ENCODE data around the gene CACNA1B.

Gene CACNA1B

GRCh38 chr9:137832191-137832700, 45.3 kb upstream of the CACNA1B start:
- no peaks in the 10 kb centered on the region for H4K20me1 ChIP-seq (ENCODE audit: insufficient read depth)
- no peak for TF ChIP-seq CTCF (conservative IDR thresholded peaks at IDR 0.05; ENCODE audit: low read depth, low read length)

GRCh38 chr9:137832830-137833590, 44.6 kb upstream of the CACNA1B start:
- Histone ChIP-seq H3K4me2 (no peak overlapping the region), H3K4me3 (IDR thresholded peaks at IDR 0.05; ENCODE audit: insufficient read depth, low read depth, low read length) (no peak overlapping the region), H4K20me1 (ENCODE audit: insufficient read depth) (no peaks in the 10 kb centered on the region), H3K4me1 (ENCODE audit: low read depth, poor library complexity, severe bottlenecking) (no peaks in the 10 kb centered on the region), H2AFZ (ENCODE audit: low read depth) (no peak overlapping the region), H3K27me3 (ENCODE audit: insufficient read depth, low read depth) (no peaks in the 10 kb centered on the region), H3K9ac (no peak overlapping the region), H3K79me2 (ENCODE audit: insufficient read depth, low read depth) (no peaks in the 10 kb centered on the region), H3K27ac (no peak overlapping the region), H3K36me3 (ENCODE audit: insufficient read depth) (no peaks in the 10 kb centered on the region)
- no peak for TF ChIP-seq CTCF (conservative IDR thresholded peaks at IDR 0.05; ENCODE audit: low read depth, low read length)

More at GRCh38 chr9:137832191-137832700, 45.3 kb upstream of the CACNA1B start:
- Histone ChIP-seq H3K4me2 (no peak overlapping the region), H3K9ac (no peak overlapping the region), H3K27ac (no peak overlapping the region), H3K79me2 (ENCODE audit: insufficient read depth, low read depth) (no peaks in the 10 kb centered on the region), H2AFZ (ENCODE audit: low read depth) (no peak overlapping the region), H3K4me3 (IDR thresholded peaks at IDR 0.05; ENCODE audit: insufficient read depth, low read depth, low read length) (no peak overlapping the region), H3K36me3 (ENCODE audit: insufficient read depth) (no peaks in the 10 kb centered on the region), H3K4me1 (ENCODE audit: low read depth, poor library complexity, severe bottlenecking) (no peaks in the 10 kb centered on the region), H3K27me3 (ENCODE audit: insufficient read depth, low read depth) (no peaks in the 10 kb centered on the region)

GRCh38 chr9:137833721-137834613, 43.6 kb upstream of the CACNA1B start:
- no peaks in the 10 kb centered on the region for H3K36me3 ChIP-seq (ENCODE audit: insufficient read depth)
- no peak for TF ChIP-seq CTCF (conservative IDR thresholded peaks at IDR 0.05; ENCODE audit: low read depth, low read length)
- no peaks in the 10 kb centered on the region for H3K4me1 ChIP-seq (ENCODE audit: low read depth, poor library complexity, severe bottlenecking)
- no peaks in the 10 kb centered on the region for H3K27me3 ChIP-seq (ENCODE audit: insufficient read depth, low read depth)
- no peak overlapping the region for H3K9ac ChIP-seq
- H3K79me2 ChIP-seq (ENCODE audit: insufficient read depth, low read depth) = no peaks in the 10 kb centered on the region
- H3K27ac ChIP-seq = no peak overlapping the region
- no peak overlapping the region for H3K4me3 ChIP-seq (IDR thresholded peaks at IDR 0.05; ENCODE audit: insufficient read depth, low read depth, low read length)
- H4K20me1 ChIP-seq (ENCODE audit: insufficient read depth) = no peaks in the 10 kb centered on the region
- H2AFZ ChIP-seq (ENCODE audit: low read depth) = no peak overlapping the region
- H3K4me2 ChIP-seq = no peak overlapping the region

- Histone ChIP-seq H3K36me3 (ENCODE audit: insufficient read depth) (no peaks in the 10 kb centered on the region), H2AFZ (ENCODE audit: low read depth) (no peak overlapping the region), H3K27me3 (ENCODE audit: insufficient read depth, low read depth) (no peaks in the 10 kb centered on the region), H3K27ac (no peak overlapping the region), H4K20me1 (ENCODE audit: insufficient read depth) (no peaks in the 10 kb centered on the region), H3K4me1 (ENCODE audit: low read depth, poor library complexity, severe bottlenecking) (no peaks in the 10 kb centered on the region), H3K9ac (no peak overlapping the region), H3K79me2 (ENCODE audit: insufficient read depth, low read depth) (no peaks in the 10 kb centered on the region), H3K4me3 (IDR thresholded peaks at IDR 0.05; ENCODE audit: insufficient read depth, low read depth, low read length) (no peak overlapping the region), H3K4me2 (no peak overlapping the region)
- no peak for TF ChIP-seq CTCF (conservative IDR thresholded peaks at IDR 0.05; ENCODE audit: low read depth, low read length)
These were observed 42.6 kb upstream of the CACNA1B start for GRCh38 chr9:137834846-137835546.

Data from KMS-11 (cell line).